Limb (tissue), 2 donors: ENCODE results near the gene CCDC57.

ENCODE experiments used
- DNase-seq, 2 donors: peaks; one replicate each; pipeline ENCODE4 v3.0.0-alpha.2; 2016; ENCODE audit errors: extremely low spot score in 2 of 2

The CCDC57 gene

GRCh38 chr17:82051776-82052637 lies 160.6 kb downstream of the CCDC57 start, which contains the start of the genes GPS1 and RFNG:
TSS of gene GPS1 (plus strand) at chr17:82051898. CDS start at chr17:82051932, 34 bp downstream.
TSS of gene RFNG (minus strand) at chr17:82051811. CDS start at chr17:82051766, 45 bp downstream.
- peak; percentile 57 to 87 for DNase-seq
